ENCODE results near the gene PTPRN2. TPM values are rescaled to one million over a fixed set of nuclear protein-coding genes. Genes with fewer than 3 reads are reported as not detected.
"Not testable (repeated sequence)": the region's sequence is repeated elsewhere in the genome, so short reads cannot be mapped to it uniquely, and the experiment has no call there.

The PTPRN2 gene
- polyA plus RNA-seq, 1 of the 3 experiments (the other 2 are of a cell fraction) = 4.0 TPM

- H3K36me3 ChIP-seq (replicated peaks in 1 of 2; ENCODE audit: control insufficient read depth in 1 of 2, insufficient read depth in 2 of 2, low read length in 1 of 2) = no peaks in the 10 kb centered on the region
- POLR2A ChIA-PET = no interaction called here
- H3F3A ChIP-seq (replicated peaks; ENCODE audit: insufficient read depth) = no peaks in the 10 kb centered on the region
- CTCF ChIA-PET = no interaction called here
- TF ChIP-seq JUND (IDR thresholded peaks at IDR 0.05) (no peak), PBX3 (IDR thresholded peaks at IDR 0.05) (no peak), NRF1 (IDR thresholded peaks at IDR 0.05; ENCODE audit: low read depth, low read length) (no peak), RAD21 (IDR thresholded peaks at IDR 0.05; ENCODE audit: low read length) (no peak), RFX5 (IDR thresholded peaks at IDR 0.05; ENCODE audit: low read length) (no peak), IRF3 (IDR thresholded peaks at IDR 0.05; ENCODE audit: low read depth, low read length) (no peak), RXRA (IDR thresholded peaks at IDR 0.05; ENCODE audit: borderline replicate concordance, low read depth) (no peak), NFIC (IDR thresholded peaks at IDR 0.05; ENCODE audit: borderline replicate concordance) (no peak), SIN3A (IDR thresholded peaks at IDR 0.05; ENCODE audit: borderline replicate concordance, low read depth, low read length) (no peak), MXI1 (IDR thresholded peaks at IDR 0.05; ENCODE audit: low read depth, low read length) (no peak), EP300 (IDR thresholded peaks at IDR 0.05; ENCODE audit: borderline replicate concordance in 1 of 2, low read depth in 1 of 2, low read length in 1 of 2) (no peak), FOSL2 (IDR thresholded peaks at IDR 0.05; ENCODE audit: borderline replicate concordance, low read depth) (no peak), POLR2AphosphoS5 (IDR thresholded peaks at IDR 0.05; ENCODE audit: low read depth, low read length) (no peak), USF1 (IDR thresholded peaks at IDR 0.05; ENCODE audit: borderline replicate concordance, low read depth) (no peak), MAX (IDR thresholded peaks at IDR 0.05; ENCODE audit: low read depth) (no peak), FOXM1 (IDR thresholded peaks at IDR 0.05; ENCODE audit: low read depth) (no peak), YY1 (IDR thresholded peaks at IDR 0.05; ENCODE audit: low read depth) (no peak), ZBTB33 (IDR thresholded peaks at IDR 0.05; ENCODE audit: borderline replicate concordance, low read depth) (no peak), ELF1 (IDR thresholded peaks at IDR 0.05) (no peak), TAF1 (IDR thresholded peaks at IDR 0.05; ENCODE audit: borderline replicate concordance, low read depth, low read length) (no peak)
- no peak overlapping the region for H3K4me3 ChIP-seq (ENCODE audit: low read depth in 2 of 2, low read length in 1 of 2)
- H3K9me2 ChIP-seq = no peaks in the 10 kb centered on the region
- no peak overlapping the region for H3K4me2 ChIP-seq
- H4K20me1 ChIP-seq (ENCODE audit: insufficient read depth) = no peaks in the 10 kb centered on the region
- H3K9ac ChIP-seq = no peak overlapping the region
- no peak overlapping the region for H2AFZ ChIP-seq (ENCODE audit: low read depth)
- H3K27me3 ChIP-seq (ENCODE audit: insufficient read depth) = no peaks in the 10 kb centered on the region
- WGBS (ENCODE audit: low lambda C conversion rate) = 54% methylated on average over 11 of the region's 11 CpGs
- no peak overlapping the region for H3K27ac ChIP-seq (ENCODE audit: low read depth in 2 of 2, low read length in 1 of 2)
- H3K4me1 ChIP-seq (ENCODE audit: control insufficient read depth in 1 of 2, insufficient read depth in 2 of 2, low read depth in 1 of 2, low read length in 1 of 2) = no peaks in the 10 kb centered on the region; a peak in 1 of 4 replicates
- no peak for DNase-seq
- peaks cover 6% of the 10 kb centered on the region; the same call in 1 of the 2 replicates for H3K9me3 ChIP-seq
- no peaks in the 10 kb centered on the region for H3K79me2 ChIP-seq (ENCODE audit: insufficient read depth)
These were observed 332.5 kb downstream of the PTPRN2 start for GRCh38 chr7:158255156-158255555.

- H3K27ac ChIP-seq (ENCODE audit: low read depth in 2 of 2, low read length in 1 of 2); H2AFZ ChIP-seq (ENCODE audit: low read depth); H3K79me2 ChIP-seq (ENCODE audit: insufficient read depth); DNase-seq; H3K4me2 ChIP-seq; H3K4me3 ChIP-seq (ENCODE audit: low read depth in 2 of 2, low read length in 1 of 2); H3K9me3 ChIP-seq; H3K27me3 ChIP-seq (ENCODE audit: insufficient read depth); H3K9me2 ChIP-seq; POLR2A ChIA-PET; H4K20me1 ChIP-seq (ENCODE audit: insufficient read depth); H3F3A ChIP-seq (replicated peaks; ENCODE audit: insufficient read depth); H3K36me3 ChIP-seq (replicated peaks in 1 of 2; ENCODE audit: control insufficient read depth in 1 of 2, insufficient read depth in 2 of 2, low read length in 1 of 2); H3K4me1 ChIP-seq (ENCODE audit: control insufficient read depth in 1 of 2, insufficient read depth in 2 of 2, low read depth in 1 of 2, low read length in 1 of 2); H3K9ac ChIP-seq; CTCF ChIA-PET: not testable (repeated sequence)
- WGBS (ENCODE audit: low lambda C conversion rate) = 38% methylated on average over 8 of the region's 16 CpGs
These were observed 334.0 kb downstream of the PTPRN2 start for GRCh38 chr7:158253670-158254045.
